Heart left ventricle (tissue), 16 donors: ENCODE data around the gene FRRS1L. TPM values are rescaled to one million over a fixed set of nuclear protein-coding genes. Genes with fewer than 3 reads are reported as not detected.

Source experiments
- ATAC-seq, 4 donors: fragments of 200-7000 bp; cut with Tn5 transposase; one replicate each; pipeline ENCODE4 v1.9.1; 2020 to 2022; ENCODE audit warnings: moderate library complexity in 4 of 4, mild to moderate bottlenecking in 3 of 4, moderate number of reproducible peaks in 1 of 4
- DNase-seq, 5 donors: peaks; one replicate each; pipeline ENCODE4 v3.0.0-alpha.2; 2020
- H3K27ac ChIP-seq, 12 donors: fragments of 200-600 bp; sonication (generic) in 4 of 12; one replicate each; pipeline versions ENCODE4 v1.5.0 to v1.8.0; 2016 to 2022; ENCODE audit warnings: mild to moderate bottlenecking in 2 of 12
- H3K27me3 ChIP-seq, 9 donors: fragments of 200-600 bp; sonication (generic) in 2 of 9; one replicate each; pipeline versions ENCODE4 v1.5.1 to v1.8.0; 2016 to 2022; ENCODE audit warnings: mild to moderate bottlenecking in 3 of 9
- H3K36me3 ChIP-seq, 9 donors: fragments of 200-600 bp; sonication (generic) in 2 of 9; one replicate each; pipeline versions ENCODE4 v1.5.0 to v1.8.0; 2018 to 2022; ENCODE audit warnings: mild to moderate bottlenecking in 2 of 9
- H3K4me1 ChIP-seq, 12 donors: fragments of 200-600 bp; sonication (generic) in 4 of 12; one replicate each; pipeline versions ENCODE4 v1.5.0 to v1.8.0; 2016 to 2022; ENCODE audit warnings: mild to moderate bottlenecking in 3 of 12
- H3K4me3 ChIP-seq, 12 donors: fragments of 200-600 bp; sonication (generic) in 4 of 12; one replicate each; pipeline versions ENCODE4 v1.5.0 to v1.8.0; 2017 to 2022; ENCODE audit warnings: mild to moderate bottlenecking in 9 of 12, moderate library complexity in 4 of 12
- H3K9me3 ChIP-seq, 12 donors: fragments of 200-600 bp; sonication (generic) in 4 of 12; one replicate each; pipeline versions ENCODE4 v1.5.0 to v1.8.0; 2016 to 2022; ENCODE audit warnings: mild to moderate bottlenecking in 1 of 12
- CTCF ChIP-seq, 12 donors: fragments of 200-600 bp; sonication (generic) in 4 of 12; IDR thresholded peaks; one replicate each; pipeline versions ENCODE4 v1.5.0 to v1.8.0; 2018 to 2022; ENCODE audit warnings: antibody characterized with exemption in 12 of 12, mild to moderate bottlenecking in 5 of 12
- POLR2A ChIP-seq, 2 donors: fragments of 450-650 bp; IDR thresholded peaks; one replicate each; pipeline ENCODE4 v1.6.1; 2017; ENCODE audit warnings: antibody characterized with exemption in 2 of 2, mild to moderate bottlenecking in 2 of 2, moderate library complexity in 2 of 2
- WGBS, 4 donors: extraction: QIAGEN DNeasy Blood & Tissue Kit in 2 of 4; methylation state at CpG; one replicate each; pipeline versions ENCODE4 v1.1.5 to v1.1.7; 2013 to 2018; 5-methylcytosine and 5-hydroxymethylcytosine counted together
- intact Hi-C, 10 donors: fragments of 100-400 bp; cut with DNase I; formaldehyde crosslinking; loops; one replicate each; pipeline versions ENCODE4 v1.11.1 to v1.14.2; 2022
- polyA plus RNA-seq, 2 donors: library from polyadenylated mRNA; stranded (reverse); fragments of 200-250 nt; gene quantifications; one replicate each; pipeline ENCODE4 v1.2.3, GENCODE V29; 2013
- total RNA-seq, 9 donors: library from RNA; depleted of rRNA in 2 of 9; stranded (reverse); fragments of >200 nt in 2 of 9; fragmentation: NEBNext Ultra II Directional in 3 of 9; extraction: Animal tissue kit (Norgen Biotek cat#: 25700) in 3 of 9; gene quantifications; one replicate each; pipeline versions ENCODE4 v1.1.0 to v1.2.4, GENCODE V29; 2016 to 2023
- donor health status: ischemic (EF 13 %, LVEDD 7.1; RV severe dilation, severe dysfunction).
- donor health status: healthy with polysubstance abuse.
- donor health status: DM: no; HTN: yes; CAD: no.
- donor health status: DM: no; HTN: no; CAD: no.
- donor health status: ischemic (EF 25% LVEDD 6.9; RV normal size, moderate dysfunction).
- donor health status: ischemic (EF 25% LVEDD 5.7; RV mildly dilated, moderate dysfunction).
- donor health status: healthy.
- donor health status: DM: yes; HTN: yes; CAD: no.
- donor health status: ischemic (EF 35%, LVEDD 5.7; RV mildly dilated, moderate dysfunction).
- donor health status: nonischemic (EF 11% LVEDD 7.7; RV severe dilation, severe dysfunction).
- donor health status: DM: yes; HTN: yes; CAD: no.
- donor health status: PGD.
- donor health status: ischemic (EF 29% LVEDD 5.4; RV normal size, mild dysfunction).
- donor health status: nonischemic (EF 23%, LVEDD 6.1; RV moderate dilation, normal function).

Gene FRRS1L
- total and polyA plus RNA-seq, 11 donors = 0.04 to 2.5 (median 1.6) TPM

- Histone ChIP-seq H3K9me3 (no peaks in the 10 kb centered on the region), H3K4me3 (peak overlapping the region in 1 of 12 donors; percentile 0), H3K4me1 (peaks cover 4 to 82% (median 74%) of the 10 kb centered on the region in 12 donors), H3K27me3 (no peaks in the 10 kb centered on the region), H3K27ac (peak overlapping the region; percentile 49 to 89 (median 80)), H3K36me3 (peaks cover 0 to 14% (median 7%) of the 10 kb centered on the region in 9 donors)
- no peak for TF ChIP-seq POLR2A (IDR thresholded peaks at IDR 0.05)
- no peak for TF ChIP-seq CTCF (IDR thresholded peaks at IDR 0.05)
- no peak for DNase-seq
- intact Hi-C loops = loop anchor here in 2 of 10 donors (10.0 kb wide), 1 partner anchor 175 kb away; the partner anchor contains the start of genes ABITRAM (in 2 of the 2) and ELP1 (in 2 of the 2)
- no peak for ATAC-seq
Measured at GRCh38 chr9:109109967-109110328, 57.1 kb downstream of the FRRS1L start.

- H3K27ac ChIP-seq = peak overlapping the region in 11 of 12 donors; percentile 29 to 89 (median 82)
- no peaks in the 10 kb centered on the region for H3K9me3 ChIP-seq
- DNase-seq (no peak), ATAC-seq (no peak)
- no peak for TF ChIP-seq POLR2A (IDR thresholded peaks at IDR 0.05)
- no peak for TF ChIP-seq CTCF (IDR thresholded peaks at IDR 0.05)
- peaks cover 4 to 66% (median 59%) of the 10 kb centered on the region in 12 donors for H3K4me1 ChIP-seq
- 41 to 44% (median 42%) methylated on average over 4 of the region's 4 CpGs for WGBS, 4 donors
- intact Hi-C loops = no loop called here
- no peaks in the 10 kb centered on the region for H3K27me3 ChIP-seq
- H3K36me3 ChIP-seq = peaks cover 0 to 27% (median 15%) of the 10 kb centered on the region in 9 donors
- peak overlapping the region in 2 of 12 donors; percentile 1 to 3 for H3K4me3 ChIP-seq
Measured at GRCh38 chr9:109108318-109108717, 58.7 kb downstream of the FRRS1L start.

- ATAC-seq = peak; percentile 6 to 50 (median 30)
- DNase-seq = no peak
- intact Hi-C loops = no loop called here
- Histone ChIP-seq H3K4me1 (peaks cover 4 to 59% (median 53%) of the 10 kb centered on the region in 12 donors), H3K9me3 (peaks cover 0 to 4% (median 0%) of the 10 kb centered on the region in 12 donors), H3K27ac (peak overlapping the region; percentile 31 to 89 (median 80)), H3K36me3 (peaks cover 0 to 30% (median 15%) of the 10 kb centered on the region in 9 donors), H3K27me3 (no peaks in the 10 kb centered on the region), H3K4me3 (peak overlapping the region in 1 of 12 donors; percentile 3)
- no peak for TF ChIP-seq POLR2A (IDR thresholded peaks at IDR 0.05)
- TF ChIP-seq CTCF (IDR thresholded peaks at IDR 0.05) = no peak
- 24 to 32% (median 28%) methylated on average over 4 of the region's 4 CpGs for WGBS, 4 donors
Measured at GRCh38 chr9:109107402-109108240, 59.4 kb downstream of the FRRS1L start.

GRCh38 chr9:109101810-109102209 lies 65.2 kb downstream of the FRRS1L start:
- Histone ChIP-seq H3K36me3 (peaks cover 0 to 30% (median 15%) of the 10 kb centered on the region in 9 donors), H3K4me3 (peak overlapping the region in 1 of 12 donors; percentile 10), H3K9me3 (peaks cover 0 to 4% (median 0%) of the 10 kb centered on the region in 12 donors), H3K27ac (peak overlapping the region; percentile 11 to 88 (median 78)), H3K4me1 (peaks cover 13 to 61% (median 57%) of the 10 kb centered on the region in 12 donors), H3K27me3 (no peaks in the 10 kb centered on the region)
- intact Hi-C loops = no loop called here
- DNase-seq = no peak
- WGBS, 4 donors = 29 to 44% (median 33%) methylated on average over 3 of the region's 3 CpGs
- peak in 1 of 4 donors; percentile 32 for ATAC-seq
- TF ChIP-seq CTCF (IDR thresholded peaks at IDR 0.05) (no peak), POLR2A (IDR thresholded peaks at IDR 0.05) (no peak)
